Glomerular visceral epithelial cell (primary cell): ENCODE data around the gene HDAC4.

Experiments
- DNase-seq: peaks from one replicate; pipeline ENCODE4 v3.0.0-alpha.2; 2016; ENCODE audit errors: extremely low spot score

Gene HDAC4

GRCh38 chr2:239327536-239328350 lies 73.1 kb downstream of the HDAC4 start:
- no peak for DNase-seq

- DNase-seq = peak; percentile 50
Observed at GRCh38 chr2:239326831-239327535, 73.8 kb downstream of the HDAC4 start.

GRCh38 chr2:239324456-239324855 lies 76.4 kb downstream of the HDAC4 start:
- no peak for DNase-seq

- no peak for DNase-seq
Observed at GRCh38 chr2:239323447-239323846, 77.4 kb downstream of the HDAC4 start.

- DNase-seq = peak; percentile 22
Observed at GRCh38 chr2:239322416-239323086, 78.3 kb downstream of the HDAC4 start.

GRCh38 chr2:239321596-239322415 lies 79.0 kb downstream of the HDAC4 start:
- no peak for DNase-seq

GRCh38 chr2:239318790-239319661 lies 81.8 kb downstream of the HDAC4 start:
- DNase-seq = no peak

- no peak for DNase-seq
Observed at GRCh38 chr2:239318151-239318611, 82.6 kb downstream of the HDAC4 start.

- DNase-seq = no peak
Observed at GRCh38 chr2:239316562-239317465, 84.0 kb downstream of the HDAC4 start.

GRCh38 chr2:239315308-239315707 lies 85.5 kb downstream of the HDAC4 start:
- no peak for DNase-seq

GRCh38 chr2:239313776-239314175 lies 87.0 kb downstream of the HDAC4 start:
- DNase-seq = no peak

GRCh38 chr2:239312741-239313667 lies 87.8 kb downstream of the HDAC4 start:
- DNase-seq = no peak

- no peak for DNase-seq
Observed at GRCh38 chr2:239312081-239312511, 88.7 kb downstream of the HDAC4 start.

GRCh38 chr2:239311132-239312040 lies 89.4 kb downstream of the HDAC4 start:
- DNase-seq = no peak

- DNase-seq = no peak
Observed at GRCh38 chr2:239310401-239311061, 90.3 kb downstream of the HDAC4 start.

GRCh38 chr2:239309398-239310245 lies 91.2 kb downstream of the HDAC4 start:
- no peak for DNase-seq
